GM10847 (cell line): ENCODE results near the gene LMNA.

Source experiments
- POLR2A ChIP-seq: IDR thresholded peaks from 2 replicates; pipeline ENCODE4 v1.6.1; 2011; ENCODE audit not compliant: insufficient read length; ENCODE audit errors: extremely low read depth

LMNA gene

GRCh38 chr1:156096640-156097391 is 17.7 kb upstream of the LMNA start:
- TF ChIP-seq POLR2A = no peak

- no peak for TF ChIP-seq POLR2A
Measured at GRCh38 chr1:156097499-156098178, 16.9 kb upstream of the LMNA start.

GRCh38 chr1:156098784-156099183 is 15.7 kb upstream of the LMNA start:
- TF ChIP-seq POLR2A = no peak

- no peak for TF ChIP-seq POLR2A
Measured at GRCh38 chr1:156099282-156099681, 15.2 kb upstream of the LMNA start.

GRCh38 chr1:156100205-156100995 is 14.1 kb upstream of the LMNA start:
- TF ChIP-seq POLR2A = no peak

GRCh38 chr1:156101880-156102279 is 12.6 kb upstream of the LMNA start:
- no peak for TF ChIP-seq POLR2A

- no peak for TF ChIP-seq POLR2A
Measured at GRCh38 chr1:156102633-156103511, 11.6 kb upstream of the LMNA start.

- TF ChIP-seq POLR2A = no peak
Measured at GRCh38 chr1:156103521-156103947, 11.0 kb upstream of the LMNA start.

- TF ChIP-seq POLR2A = no peak
Measured at GRCh38 chr1:156104065-156104810, 10.3 kb upstream of the LMNA start.

- no peak for TF ChIP-seq POLR2A
Measured at GRCh38 chr1:156104861-156105832, 9.4 kb upstream of the LMNA start.

GRCh38 chr1:156106624-156107488 is 7.7 kb upstream of the LMNA start:
- TF ChIP-seq POLR2A = no peak

- TF ChIP-seq POLR2A = no peak
Measured at GRCh38 chr1:156108057-156108456, 6.5 kb upstream of the LMNA start.

- TF ChIP-seq POLR2A = no peak
Measured at GRCh38 chr1:156108664-156109241, 5.8 kb upstream of the LMNA start.
